PC-9 (cell line): ENCODE data around the gene PAIP2B. TPM values are rescaled to one million over a fixed set of nuclear protein-coding genes. Genes with fewer than 3 reads are reported as not detected.

Source experiments
- BruUV-seq: library from RNA; stranded (reverse); fragments of 400-500 nt; replicated peaks from 2 replicates; lab custom pipeline; 2021; lab: Mats Ljungman, UMichigan
- CTCF ChIA-PET: fragments of 300-600 bp; sonication (Branson Sonifier 250); formaldehyde crosslinking; loops from one replicate; lab custom pipeline; 2022; ENCODE audit warnings: antibody characterized with exemption; lab: Charles Lee
- POLR2A ChIA-PET: fragments of 300-600 bp; sonication (Branson Sonifier 250); formaldehyde crosslinking; loops from one replicate; lab custom pipeline; 2022; ENCODE audit warnings: antibody characterized with exemption; ENCODE audit not compliant: unreplicated experiment; lab: Charles Lee
- DNase-seq, 2 experiments: peaks; one replicate each; pipeline versions ENCODE4 v3.0.0 to v3.0.0-alpha.2; 2015 to 2022; ENCODE audit warnings: mixed read lengths in 1 of 2
- H2AFZ ChIP-seq: fragments of 200-600 bp; sonication (generic); 2 replicates; pipeline ENCODE4 v1.8.1; 2017; ENCODE audit warnings: antibody characterized with exemption
- H3F3A ChIP-seq: fragments of 200-600 bp; sonication (generic); 2 replicates; pipeline ENCODE4 v1.8.1; 2017; ENCODE audit warnings: antibody characterized with exemption, mild to moderate bottlenecking, low read depth; ENCODE audit not compliant: insufficient read depth
- H3K27ac ChIP-seq: fragments of 200-600 bp; sonication (generic); 2 replicates; pipeline ENCODE4 v1.6.1; 2016; ENCODE audit warnings: mixed run types
- H3K27me3 ChIP-seq: fragments of 200-600 bp; sonication (generic); 2 replicates; pipeline ENCODE4 v1.6.1; 2016; ENCODE audit warnings: low read depth, mixed run types; ENCODE audit not compliant: insufficient read depth
- H3K36me3 ChIP-seq: fragments of 200-600 bp; sonication (generic); 2 replicates; pipeline ENCODE4 v1.6.1; 2016; ENCODE audit warnings: low read depth, mixed run types
- H3K4me1 ChIP-seq: fragments of 200-600 bp; sonication (generic); replicated peaks from 2 replicates; pipeline ENCODE4 v1.6.1; 2016; ENCODE audit warnings: mixed run types; ENCODE audit not compliant: insufficient read depth
- H3K4me2 ChIP-seq: fragments of 200-600 bp; sonication (generic); 2 replicates; pipeline ENCODE4 v1.6.1; 2017; ENCODE audit warnings: mixed run types
- H3K4me3 ChIP-seq: fragments of 200-600 bp; sonication (generic); 2 replicates; pipeline ENCODE4 v1.6.1; 2016; ENCODE audit warnings: mixed run types
- H3K79me2 ChIP-seq: fragments of 200-600 bp; sonication (generic); 2 replicates; pipeline ENCODE4 v1.6.1; 2017; ENCODE audit warnings: low read depth, mixed run types
- H3K9me2 ChIP-seq: fragments of 200-600 bp; sonication (generic); 2 replicates; pipeline ENCODE4 v1.8.1; 2017; ENCODE audit warnings: mild to moderate bottlenecking; ENCODE audit not compliant: insufficient read depth
- H3K9me3 ChIP-seq: fragments of 200-600 bp; sonication (generic); 2 replicates; pipeline ENCODE4 v1.8.1; 2016; ENCODE audit warnings: low read depth; ENCODE audit not compliant: insufficient read depth
- H4K20me1 ChIP-seq: fragments of 200-600 bp; sonication (generic); 2 replicates; pipeline ENCODE4 v1.8.1; 2017; ENCODE audit not compliant: insufficient read depth
- EZH2 ChIP-seq: fragments of 200-600 bp; sonication (generic); IDR thresholded peaks from 2 replicates; pipeline ENCODE4 v1.8.0; 2017; ENCODE audit warnings: antibody characterized with exemption, low read depth
- intact Hi-C: fragments of 100-400 bp; cut with micrococcal nuclease; formaldehyde crosslinking; loops from one replicate; pipeline ENCODE4 v1.10.0; 2022; ENCODE audit not compliant: unreplicated experiment
- total RNA-seq: library from RNA; stranded (reverse); gene quantifications from 2 replicates; pipeline ENCODE4 v1.2.3, GENCODE V29; 2021
- TF ChIP-seq, protein P1 (sequence below): fragments of 200-600 bp; sonication (generic); conservative IDR thresholded peaks from 2 replicates; pipeline ENCODE4 v1.6.1; 2017; ENCODE audit warnings: mixed run types, antibody characterized with exemption, mild to moderate bottlenecking, moderate library complexity

PAIP2B gene
- total RNA-seq, 1 experiment from 2014 or later, result 6.1 TPM

- intact Hi-C loops, result no loop called here
- Histone ChIP-seq H4K20me1 (0 out of 2 replicates have a peak, but pooled peaks cover 5% of the 10 kb centered on the region), H3K4me3 (no peak overlapping the region), H3K4me1 (peaks cover 20% of the 10 kb centered on the region), H3K36me3 (peaks cover 13% of the 10 kb centered on the region), H3K27me3 (no peaks in the 10 kb centered on the region), H3K79me2 (peaks cover 35% of the 10 kb centered on the region), H3F3A (peaks cover 19% of the 10 kb centered on the region; the same call in 1 of the 2 replicates), H3K9me3 (no peaks in the 10 kb centered on the region), H3K9me2 (no peaks in the 10 kb centered on the region), H3K4me2 (no peak overlapping the region), H2AFZ (no peak overlapping the region), H3K27ac (no peak overlapping the region)
- TF ChIP-seq, protein P1, sequence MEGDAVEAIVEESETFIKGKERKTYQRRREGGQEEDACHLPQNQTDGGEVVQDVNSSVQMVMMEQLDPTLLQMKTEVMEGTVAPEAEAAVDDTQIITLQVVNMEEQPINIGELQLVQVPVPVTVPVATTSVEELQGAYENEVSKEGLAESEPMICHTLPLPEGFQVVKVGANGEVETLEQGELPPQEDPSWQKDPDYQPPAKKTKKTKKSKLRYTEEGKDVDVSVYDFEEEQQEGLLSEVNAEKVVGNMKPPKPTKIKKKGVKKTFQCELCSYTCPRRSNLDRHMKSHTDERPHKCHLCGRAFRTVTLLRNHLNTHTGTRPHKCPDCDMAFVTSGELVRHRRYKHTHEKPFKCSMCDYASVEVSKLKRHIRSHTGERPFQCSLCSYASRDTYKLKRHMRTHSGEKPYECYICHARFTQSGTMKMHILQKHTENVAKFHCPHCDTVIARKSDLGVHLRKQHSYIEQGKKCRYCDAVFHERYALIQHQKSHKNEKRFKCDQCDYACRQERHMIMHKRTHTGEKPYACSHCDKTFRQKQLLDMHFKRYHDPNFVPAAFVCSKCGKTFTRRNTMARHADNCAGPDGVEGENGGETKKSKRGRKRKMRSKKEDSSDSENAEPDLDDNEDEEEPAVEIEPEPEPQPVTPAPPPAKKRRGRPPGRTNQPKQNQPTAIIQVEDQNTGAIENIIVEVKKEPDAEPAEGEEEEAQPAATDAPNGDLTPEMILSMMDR, result no peak
- no peak for TF ChIP-seq EZH2
- no TSS peak for BruUV-seq
- no peak for DNase-seq
- ChIA-PET CTCF (no interaction called here), POLR2A (interaction anchor here (0.5 kb wide), 1 partner anchor 542 kb away, joined by 3 read pairs; no protein-coding TSS in a partner anchor)
Measured at GRCh38 chr2:71133603-71134002, 93.3 kb downstream of the PAIP2B start.

Other genes starting within 250 kb of the PAIP2B start
- gene ANKRD53, start 248.5 kb downstream of the PAIP2B start, total RNA-seq, result not detected in 2 replicates
- 30.3 and 47.6 TPM in 2 replicates for gene TEX261, start 232.2 kb downstream of the PAIP2B start, total RNA-seq
- gene NAGK, start 158.5 kb downstream of the PAIP2B start, total RNA-seq, result 32.6 and 34.1 TPM in 2 replicates
- gene MCEE, start 96.9 kb downstream of the PAIP2B start, total RNA-seq, result 12.5 and 15.8 TPM in 2 replicates
- gene MPHOSPH10, start 96.5 kb downstream of the PAIP2B start, total RNA-seq, result 16.0 and 26.9 TPM in 2 replicates
- 109 and 122 TPM in 2 replicates for gene ZNF638, start 104.7 kb upstream of the PAIP2B start, total RNA-seq
- gene DYSF, start 226.5 kb upstream of the PAIP2B start, total RNA-seq, result 10.6 and 12.2 TPM in 2 replicates